Neural crest cell (in vitro differentiated cells): ENCODE data around the gene PPP3CA. TPM values are rescaled to one million over a fixed set of nuclear protein-coding genes. Genes with fewer than 3 reads are reported as not detected.

Experiments
- DNase-seq: peaks from one replicate; pipeline ENCODE4 v3.0.0; 2021; ENCODE audit warnings: low read depth, mixed read lengths, low spot score
- H3K27ac Mint-ChIP-seq: one replicate; pipeline ENCODE4 v1.8.0; 2021; ENCODE audit warnings: mild to moderate bottlenecking, mixed read lengths; ENCODE audit not compliant: unreplicated experiment
- H3K27me3 Mint-ChIP-seq: 2 replicates; pipeline ENCODE4 v1.8.0; 2021; ENCODE audit warnings: low read depth, mild to moderate bottlenecking, mixed read lengths
- H3K36me3 Mint-ChIP-seq: 2 replicates; pipeline ENCODE4 v1.8.0; 2021; ENCODE audit warnings: low read depth, mild to moderate bottlenecking, mixed read lengths
- H3K4me1 Mint-ChIP-seq: 2 replicates; pipeline ENCODE4 v1.8.0; 2021; ENCODE audit warnings: mixed read lengths
- H3K4me3 Mint-ChIP-seq: one replicate; pipeline ENCODE4 v1.8.0; 2021; ENCODE audit warnings: mild to moderate bottlenecking, mixed read lengths
- H3K9me3 Mint-ChIP-seq: 2 replicates; pipeline ENCODE4 v1.8.0; 2021; ENCODE audit warnings: mixed read lengths
- CTCF ChIP-seq: fragments of 200-600 bp; sonication (generic); conservative IDR thresholded peaks from 2 replicates; pipeline ENCODE4 v1.5.0; 2021; ENCODE audit warnings: antibody characterized with exemption, mild to moderate bottlenecking
- total RNA-seq: library from RNA; stranded (reverse); gene quantifications from 2 replicates; pipeline ENCODE4 v1.2.1, GENCODE V29; 2021

PPP3CA gene
- total RNA-seq, 1 donor from 2014 or later = 12.2 TPM

GRCh38 chr4:101277671-101278070 lies 69.7 kb downstream of the PPP3CA start:
- no peaks in the 10 kb centered on the region for H3K9me3 Mint-ChIP-seq
- no peak overlapping the region for H3K27ac Mint-ChIP-seq
- DNase-seq = no peak
- H3K27me3 Mint-ChIP-seq = no peaks in the 10 kb centered on the region
- H3K4me3 Mint-ChIP-seq = no peak overlapping the region
- no peaks in the 10 kb centered on the region for H3K36me3 Mint-ChIP-seq
- no peak for TF ChIP-seq CTCF
- H3K4me1 Mint-ChIP-seq = peaks cover 15% of the 10 kb centered on the region

GRCh38 chr4:101276661-101277060 lies 70.7 kb downstream of the PPP3CA start:
- H3K27ac Mint-ChIP-seq = no peak overlapping the region

GRCh38 chr4:101274888-101275752 lies 72.2 kb downstream of the PPP3CA start:
- Mint-ChIP-seq H3K4me3 (no peak overlapping the region), H3K27me3 (no peaks in the 10 kb centered on the region), H3K4me1 (peaks cover 8% of the 10 kb centered on the region), H3K36me3 (no peaks in the 10 kb centered on the region), H3K9me3 (no peaks in the 10 kb centered on the region), H3K27ac (no peak overlapping the region)
- no peak for DNase-seq
- TF ChIP-seq CTCF = no peak

More at GRCh38 chr4:101276661-101277060, 70.7 kb downstream of the PPP3CA start:
- Mint-ChIP-seq H3K4me1 (peaks cover 15% of the 10 kb centered on the region), H3K4me3 (no peak overlapping the region), H3K27me3 (no peaks in the 10 kb centered on the region), H3K9me3 (no peaks in the 10 kb centered on the region), H3K36me3 (no peaks in the 10 kb centered on the region)
- DNase-seq = no peak
- TF ChIP-seq CTCF = no peak

GRCh38 chr4:101271516-101271915 lies 75.8 kb downstream of the PPP3CA start:
- no peaks in the 10 kb centered on the region for H3K36me3 Mint-ChIP-seq
- no peak overlapping the region for H3K27ac Mint-ChIP-seq
- no peaks in the 10 kb centered on the region for H3K9me3 Mint-ChIP-seq
- no peaks in the 10 kb centered on the region for H3K4me1 Mint-ChIP-seq
- H3K27me3 Mint-ChIP-seq = no peaks in the 10 kb centered on the region
- TF ChIP-seq CTCF = no peak
- no peak overlapping the region for H3K4me3 Mint-ChIP-seq
- no peak for DNase-seq

- TF ChIP-seq CTCF = no peak
- Mint-ChIP-seq H3K27me3 (no peaks in the 10 kb centered on the region), H3K36me3 (no peaks in the 10 kb centered on the region), H3K27ac (no peak overlapping the region), H3K4me3 (no peak overlapping the region), H3K9me3 (no peaks in the 10 kb centered on the region), H3K4me1 (no peaks in the 10 kb centered on the region)
- no peak for DNase-seq
Observed at GRCh38 chr4:101269682-101270081, 77.6 kb downstream of the PPP3CA start.
